GM21717 (cell line): Measurements from ENCODE around the gene HERC4.
"Not testable (repeated sequence)": the region's sequence is repeated elsewhere in the genome, so short reads cannot be mapped to it uniquely, and the experiment has no call there.

Experiments
- ATAC-seq: cut with Tn5 transposase; IDR thresholded peaks from one replicate; pipeline ENCODE4 v1.9.1; 2021; ENCODE audit warnings: mild to moderate bottlenecking, moderate library complexity; ENCODE audit not compliant: unreplicated experiment

Gene HERC4

DNA sequence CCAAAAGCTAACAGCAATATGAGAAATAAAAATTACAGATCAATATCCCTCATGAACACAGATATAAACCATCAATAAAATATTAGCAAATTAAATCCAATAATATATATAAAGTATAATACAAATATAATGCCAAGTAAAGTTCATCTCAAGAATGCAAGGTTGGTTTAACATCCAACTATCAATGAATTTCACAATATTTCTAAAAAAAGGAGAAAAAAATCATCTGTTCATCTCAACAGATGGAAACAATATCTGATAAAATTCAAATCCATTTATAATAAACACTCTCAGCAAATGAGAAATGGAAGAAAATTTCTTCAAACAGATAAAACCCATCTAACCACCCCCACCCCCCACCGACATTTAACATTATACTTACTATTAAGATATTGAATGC lies 103.8 kb downstream of the HERC4 start:
- no peak for ATAC-seq

DNA sequence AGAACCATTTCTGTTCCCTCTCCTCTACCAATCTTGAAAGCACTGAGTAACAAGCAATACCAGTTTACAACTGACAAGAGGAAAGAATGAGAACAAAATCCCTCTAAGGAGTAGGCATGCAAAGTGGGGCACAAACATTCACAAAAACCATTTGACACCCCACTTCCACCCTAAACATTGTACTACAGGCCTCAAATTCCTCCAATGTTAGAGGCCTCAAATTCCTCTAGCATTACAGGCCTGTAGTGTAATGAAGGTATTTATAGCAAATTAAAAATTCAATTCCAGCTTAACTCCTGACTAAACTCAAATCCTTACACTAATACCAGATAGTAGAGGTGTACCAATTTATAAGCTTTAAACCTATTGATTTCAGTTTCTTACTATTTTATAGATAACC lies 105.2 kb downstream of the HERC4 start:
- ATAC-seq, result no peak

DNA sequence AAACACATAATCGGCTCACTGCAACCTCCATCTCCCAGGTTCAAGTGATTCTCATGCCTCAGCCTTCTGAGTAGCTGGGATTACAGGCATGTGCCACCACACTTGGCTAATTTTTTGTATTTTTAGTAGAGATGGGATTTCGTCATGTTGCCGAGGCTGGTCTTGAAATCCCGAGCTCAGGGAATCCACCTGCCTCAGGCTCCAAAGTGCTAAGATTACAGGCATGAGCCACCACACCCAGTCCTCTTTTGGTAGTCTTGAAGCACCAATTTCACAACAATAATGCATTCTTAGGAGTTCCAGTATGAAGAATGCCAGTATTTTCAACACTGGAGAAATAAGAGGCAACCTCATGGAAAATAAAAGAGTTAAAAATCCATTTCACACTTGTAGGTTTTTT lies 109.0 kb downstream of the HERC4 start:
- ATAC-seq, result not testable (repeated sequence)

DNA sequence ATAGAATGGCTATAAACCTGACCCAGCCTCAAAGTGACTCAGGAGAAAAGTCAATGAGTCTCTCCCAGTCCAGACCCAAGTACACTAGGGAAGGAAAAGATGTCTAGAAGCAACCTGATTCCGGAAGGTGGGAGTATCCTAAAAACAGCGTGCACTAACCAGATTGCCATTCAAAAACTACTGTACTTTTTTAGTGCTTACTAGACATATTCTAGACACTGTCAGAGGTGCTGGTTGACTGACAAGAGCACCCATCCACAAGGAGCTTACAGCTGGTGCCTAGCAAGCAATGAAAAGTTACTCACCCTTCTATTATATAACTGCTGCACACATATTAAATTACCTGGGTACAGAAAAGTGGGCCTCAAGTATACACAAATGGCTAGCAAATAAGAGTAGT lies 109.6 kb downstream of the HERC4 start:
- no peak for ATAC-seq

DNA sequence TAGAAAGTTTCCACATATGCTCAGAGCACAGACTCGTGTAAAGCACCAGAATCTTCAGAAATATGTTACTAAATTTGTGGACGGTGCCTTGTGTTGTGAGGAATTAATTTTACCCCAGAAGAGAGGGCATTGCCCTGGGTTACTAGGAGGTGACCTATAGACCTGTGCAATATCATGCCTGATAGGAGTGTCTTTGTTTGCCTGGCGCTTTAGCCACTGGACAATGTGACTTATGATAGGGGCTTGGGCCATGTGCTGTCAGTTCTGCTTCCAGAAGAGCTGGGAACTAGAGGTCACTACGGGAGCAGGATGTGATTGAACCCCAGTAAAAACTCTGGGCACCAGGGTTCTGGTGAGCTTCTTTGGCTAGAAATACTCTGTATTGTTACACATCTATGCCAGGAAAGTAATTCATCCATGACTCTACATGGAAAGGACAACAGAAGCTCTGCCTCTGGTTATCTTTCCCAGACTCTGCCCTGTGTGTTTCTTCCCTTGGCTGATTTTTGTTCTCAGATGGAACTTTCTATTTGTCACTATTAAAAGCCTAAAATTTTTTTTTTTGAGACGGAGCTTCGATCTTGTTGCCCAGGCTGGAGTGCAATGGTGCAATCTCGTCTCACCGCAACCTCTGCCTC lies 115.1 kb downstream of the HERC4 start:
- no peak for ATAC-seq

DNA sequence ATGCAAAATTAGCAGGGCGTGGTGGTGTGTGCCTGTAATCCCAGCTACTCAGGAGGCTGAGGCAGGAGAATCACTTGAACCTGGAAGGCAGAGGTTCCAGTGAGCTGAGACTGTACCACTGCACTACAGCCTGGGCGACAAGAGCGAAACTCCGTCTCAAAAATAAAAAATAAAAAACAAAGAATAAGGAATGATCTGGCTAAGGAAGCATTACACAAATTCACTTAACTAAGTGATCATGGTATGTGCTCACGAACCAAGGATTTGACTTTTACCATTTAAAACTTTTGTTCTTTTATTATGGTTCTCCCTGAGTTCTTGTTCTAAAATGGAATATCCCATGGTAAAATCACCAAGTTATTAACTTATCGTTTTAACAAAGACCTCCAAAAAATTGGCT lies 119.5 kb downstream of the HERC4 start:
- no peak for ATAC-seq

DNA sequence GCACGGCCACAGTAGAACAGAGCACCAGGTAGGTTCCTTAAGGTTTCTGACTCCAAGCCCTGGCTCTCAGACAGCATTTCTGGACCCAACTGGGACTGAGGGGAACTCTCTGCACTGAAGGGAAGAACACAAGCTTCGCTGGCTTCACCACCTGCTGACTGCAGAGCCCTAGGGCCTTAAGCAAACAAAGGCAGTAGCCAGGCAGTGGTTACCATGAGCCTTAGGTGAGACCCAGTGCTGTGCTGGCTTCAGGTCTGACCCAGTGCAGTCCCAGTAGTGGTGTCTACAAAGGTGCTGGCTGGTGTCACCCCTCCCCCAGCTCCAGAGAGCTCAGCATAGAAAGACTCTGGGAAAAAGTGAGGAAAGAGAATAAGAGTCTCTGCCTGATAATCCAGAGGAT lies 131.2 kb downstream of the HERC4 start:
- no peak for ATAC-seq

DNA sequence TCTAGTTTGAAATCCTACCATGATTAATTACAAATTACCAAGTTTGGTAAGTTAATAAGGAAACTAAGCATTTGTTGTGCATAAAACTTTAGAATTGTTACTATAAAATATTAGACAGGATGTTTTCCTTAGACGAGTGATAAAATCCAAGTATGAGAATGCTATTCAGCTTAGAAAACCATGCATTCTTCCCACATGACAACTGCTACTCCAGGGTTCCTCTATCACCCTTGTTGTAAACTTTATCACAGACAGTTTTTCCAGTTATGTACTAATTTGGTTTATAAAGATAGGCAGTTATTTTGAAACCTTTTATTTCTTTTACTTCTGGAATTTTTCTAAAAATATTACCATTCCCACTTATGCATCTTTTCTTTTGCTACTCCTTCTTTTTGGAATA lies 138.7 kb downstream of the HERC4 start:
- no peak for ATAC-seq

DNA sequence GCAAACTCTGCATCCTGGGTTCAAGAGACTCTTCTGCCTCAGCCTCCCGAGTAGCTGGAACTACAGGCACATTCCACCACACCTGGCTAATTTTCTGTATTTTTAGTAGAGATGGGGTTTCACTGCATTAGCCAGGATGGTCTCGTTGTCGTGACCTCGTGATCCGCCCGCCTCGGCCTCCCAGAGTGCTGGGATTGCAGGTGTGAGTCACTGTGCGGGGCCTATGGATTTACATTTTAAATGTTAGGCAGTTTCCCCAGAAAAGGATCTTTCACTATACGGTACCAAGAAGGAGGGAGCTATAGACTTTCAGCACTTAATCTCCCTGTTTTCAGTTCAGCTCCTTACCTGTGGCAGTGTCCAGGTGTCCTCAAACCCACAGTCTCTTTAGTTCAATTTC lies 139.9 kb downstream of the HERC4 start:
- no peak for ATAC-seq

DNA sequence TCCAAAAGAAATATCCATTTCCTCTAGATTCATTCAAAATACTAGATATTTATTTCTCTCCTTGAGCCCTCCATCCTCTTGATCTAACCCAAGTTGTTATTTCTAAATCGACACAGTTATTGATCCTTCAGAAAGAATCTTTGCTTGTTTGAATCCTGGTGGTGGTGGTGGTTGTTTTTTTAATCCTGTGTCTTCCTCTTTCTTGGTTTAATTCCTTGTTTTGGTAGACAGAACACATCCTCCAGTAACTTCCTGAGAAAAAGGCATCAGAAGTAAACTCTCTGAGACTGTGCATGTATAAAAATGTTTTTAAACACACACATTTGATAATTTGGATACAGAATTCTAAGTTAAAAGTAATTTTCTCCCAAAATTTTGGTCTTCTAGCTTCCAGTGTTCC lies 140.7 kb downstream of the HERC4 start:
- no peak for ATAC-seq

DNA sequence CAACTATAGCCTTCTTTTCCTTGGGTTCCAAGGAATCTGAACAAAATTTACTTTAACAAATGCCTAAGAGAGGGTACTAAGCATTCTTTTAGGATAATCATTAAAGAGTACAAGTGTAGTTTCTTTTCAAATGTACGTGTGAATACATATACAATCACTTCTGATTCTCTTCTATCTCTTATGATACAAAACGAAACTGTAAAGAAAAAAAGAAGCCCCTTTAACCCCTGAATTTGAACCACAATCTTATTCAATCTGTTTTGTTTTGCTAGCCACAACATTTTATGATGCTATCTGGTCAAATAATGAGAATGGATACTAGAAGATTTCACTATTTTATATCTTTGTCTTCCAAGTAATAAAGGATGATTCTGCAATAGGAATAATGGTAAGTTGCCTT lies 141.9 kb downstream of the HERC4 start:
- no peak for ATAC-seq

DNA sequence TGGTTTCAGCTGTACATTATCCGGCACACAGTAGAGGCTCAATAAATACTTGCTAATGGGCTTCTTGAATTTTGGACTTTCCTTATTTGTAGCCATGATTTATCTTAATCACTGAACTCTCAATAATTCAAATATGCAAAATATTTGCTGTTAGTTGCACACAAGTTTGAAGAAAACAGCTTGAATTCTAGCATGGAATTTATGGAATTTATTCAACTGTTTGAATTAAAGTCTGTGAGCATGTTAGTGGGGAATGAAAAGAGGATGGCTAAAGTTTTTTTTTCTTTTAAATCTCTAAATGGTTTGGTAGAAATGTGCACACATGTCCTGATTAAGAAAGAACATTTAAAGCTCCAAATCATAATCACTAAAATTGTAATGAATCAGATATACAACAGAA lies 148.1 kb downstream of the HERC4 start:
- no peak for ATAC-seq

DNA sequence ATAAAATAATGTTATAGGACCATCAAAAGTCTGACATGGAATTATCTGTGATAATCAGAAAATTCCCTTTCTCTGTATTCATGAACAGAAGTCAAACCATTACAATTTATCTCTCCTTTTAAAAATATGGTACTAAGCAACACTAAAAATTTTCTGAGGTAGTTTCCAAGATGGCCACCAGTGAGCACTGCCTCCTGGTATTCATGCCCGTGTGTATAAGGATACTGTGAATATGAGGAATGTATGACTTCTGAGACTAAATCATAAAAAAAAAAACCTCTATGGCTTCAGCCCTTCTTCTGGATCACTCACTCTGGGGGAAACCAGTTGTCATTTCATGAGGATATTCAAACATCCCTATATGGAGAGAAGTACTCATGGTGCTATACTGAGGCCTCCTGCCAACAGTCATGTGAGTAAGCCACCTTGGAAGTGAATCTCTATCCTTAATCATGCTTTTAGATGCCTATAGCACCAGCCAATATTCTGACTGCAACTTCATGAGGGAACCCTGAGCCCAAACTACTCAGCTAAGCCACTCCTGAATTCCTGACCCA lies 149.6 kb downstream of the HERC4 start:
- ATAC-seq, result no peak

DNA sequence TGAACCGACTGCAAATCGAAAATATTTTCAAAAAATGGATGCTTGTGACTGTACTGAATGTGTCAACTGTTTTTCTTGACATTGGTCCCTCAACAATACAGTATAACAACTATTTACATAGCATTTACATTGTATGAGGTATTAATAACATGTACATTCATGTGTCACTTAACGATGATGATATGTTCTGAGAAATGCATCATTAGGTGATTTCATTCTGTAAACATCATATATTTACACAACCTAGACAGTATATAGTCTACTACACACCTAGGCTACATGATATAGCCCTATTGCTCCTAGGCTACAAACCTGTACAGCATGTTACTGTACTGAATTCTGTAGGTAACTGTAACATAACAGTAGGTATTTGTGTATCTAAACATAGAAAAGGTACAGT lies 150.9 kb downstream of the HERC4 start:
- ATAC-seq, result no peak

DNA sequence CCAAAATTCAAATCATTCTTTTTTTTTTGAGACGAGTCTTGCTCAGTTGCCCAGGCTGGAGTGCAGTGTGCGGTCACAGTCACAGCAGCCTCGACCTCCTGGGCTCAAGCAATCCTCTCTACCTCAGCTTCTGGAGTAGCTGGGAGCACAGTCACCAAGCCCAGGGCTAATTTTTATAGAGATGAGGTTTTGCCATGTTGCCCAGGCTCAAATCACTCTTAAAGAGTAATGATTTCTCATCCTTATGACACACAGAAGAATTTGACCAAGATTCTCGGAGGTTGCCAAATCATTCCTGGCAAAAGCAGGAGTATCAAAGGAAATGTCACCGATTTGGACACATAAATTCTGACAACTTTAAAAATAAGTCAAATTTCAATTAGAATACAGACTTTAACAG lies 151.5 kb downstream of the HERC4 start:
- ATAC-seq, result no peak

DNA sequence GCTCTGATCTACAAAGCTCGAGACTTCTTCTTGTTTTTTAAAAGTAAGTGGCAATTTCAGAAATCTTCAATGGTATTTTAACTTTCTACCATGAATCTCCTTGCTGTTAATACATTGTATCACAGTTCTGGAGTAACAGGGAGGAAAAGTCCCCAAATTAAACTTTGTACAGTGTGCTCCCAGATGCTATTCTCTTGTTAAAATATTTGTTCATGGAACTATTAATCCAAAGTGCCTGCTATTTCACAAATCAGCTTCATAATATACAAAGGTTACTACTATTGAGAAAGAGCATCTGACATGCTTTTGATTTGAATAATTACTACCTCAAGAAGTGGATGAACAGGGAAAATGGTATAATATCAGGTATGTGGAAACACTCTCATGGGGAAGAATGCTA lies 154.0 kb downstream of the HERC4 start:
- ATAC-seq, result no peak

DNA sequence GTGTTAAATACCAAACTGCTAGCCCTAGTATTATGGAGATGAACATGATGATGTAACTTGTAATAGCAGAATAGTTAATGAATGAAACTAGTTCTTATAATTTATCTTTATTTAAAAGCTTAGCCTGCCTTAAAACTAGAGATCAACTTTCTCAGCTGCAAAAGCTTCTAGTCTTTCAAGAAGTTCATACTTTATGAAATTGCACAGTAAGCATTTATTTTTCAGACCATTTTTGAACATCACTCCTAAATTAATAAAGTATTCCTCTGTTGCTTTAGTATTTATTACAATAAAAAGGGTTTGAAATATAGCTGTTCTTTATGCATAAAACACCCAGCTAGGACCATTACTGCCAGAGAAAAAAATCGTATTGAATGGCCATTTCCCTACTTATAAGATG lies 157.4 kb downstream of the HERC4 start:
- ATAC-seq, result no peak

DNA sequence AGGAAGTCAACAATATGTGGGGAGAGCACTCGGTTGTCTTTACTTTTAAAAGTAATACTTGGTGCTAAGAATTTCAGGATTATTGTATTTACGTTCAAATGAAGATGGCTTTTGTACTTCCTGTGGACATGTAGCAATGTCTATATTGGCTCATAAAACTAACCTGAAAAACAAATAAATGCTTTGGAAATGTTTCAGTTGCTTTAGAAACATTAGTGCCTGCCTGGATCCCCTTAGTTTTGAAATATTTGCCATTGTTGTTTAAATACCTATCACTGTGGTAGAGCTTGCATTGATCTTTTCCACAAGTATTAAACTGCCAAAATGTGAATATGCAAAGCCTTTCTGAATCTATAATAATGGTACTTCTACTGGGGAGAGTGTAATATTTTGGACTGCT lies 157.9 kb downstream of the HERC4 start:
- no peak for ATAC-seq

DNA sequence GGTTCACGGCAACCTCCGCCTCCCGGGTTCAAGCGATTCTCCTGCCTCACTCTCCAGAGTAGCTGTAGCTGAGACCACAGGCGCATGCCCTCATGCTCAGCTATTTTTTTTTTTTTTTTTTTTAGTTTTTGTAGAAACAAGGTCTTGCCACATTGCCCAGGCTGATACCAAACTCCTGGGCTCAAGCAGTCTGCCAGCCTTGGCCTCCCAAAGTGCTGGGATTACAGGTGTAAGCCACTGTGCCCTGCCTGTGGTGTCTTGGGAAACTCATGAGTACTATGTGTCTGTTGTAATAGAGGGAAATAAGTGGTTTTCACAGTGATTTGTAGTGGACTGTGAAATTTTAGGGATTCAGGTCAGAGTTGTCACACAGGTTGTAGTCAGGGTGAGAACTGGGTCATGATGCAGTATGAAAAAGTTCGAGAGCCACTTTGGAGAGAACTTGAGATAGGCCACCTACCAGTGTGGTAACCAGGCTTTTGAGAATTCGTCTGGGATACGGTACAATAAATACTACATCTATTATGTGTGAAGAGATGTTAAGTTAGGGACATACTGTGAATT lies 160.2 kb downstream of the HERC4 start:
- ATAC-seq, result no peak

DNA sequence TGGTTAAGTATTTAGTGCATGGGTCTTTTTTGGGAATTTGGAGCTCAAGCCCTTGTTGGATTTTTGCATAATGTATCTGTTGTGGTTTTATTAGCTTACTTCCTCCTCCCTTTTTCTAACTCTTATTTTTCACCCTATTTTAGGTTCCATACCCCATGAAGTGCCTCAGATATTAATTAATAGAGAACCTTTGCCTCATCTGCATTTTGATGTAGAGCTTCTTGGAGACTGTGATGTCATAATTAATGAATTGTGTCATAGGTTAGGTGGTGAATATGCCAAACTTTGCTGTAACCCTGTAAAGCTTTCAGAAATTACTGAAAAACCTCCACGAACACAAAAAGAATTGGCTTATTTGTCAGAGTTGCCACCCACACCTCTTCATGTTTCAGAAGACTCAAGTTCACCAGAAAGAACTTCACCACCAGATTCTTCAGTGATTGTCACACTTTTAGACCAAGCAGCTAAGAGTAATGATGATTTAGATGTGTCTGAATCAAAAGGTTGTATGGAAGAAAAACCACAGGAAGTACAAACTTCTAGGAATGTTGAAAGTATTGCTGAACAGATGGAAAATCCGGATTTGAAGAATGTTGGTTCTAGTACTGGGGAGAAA lies 162.6 kb downstream of the HERC4 start:
- ATAC-seq, result no peak

DNA sequence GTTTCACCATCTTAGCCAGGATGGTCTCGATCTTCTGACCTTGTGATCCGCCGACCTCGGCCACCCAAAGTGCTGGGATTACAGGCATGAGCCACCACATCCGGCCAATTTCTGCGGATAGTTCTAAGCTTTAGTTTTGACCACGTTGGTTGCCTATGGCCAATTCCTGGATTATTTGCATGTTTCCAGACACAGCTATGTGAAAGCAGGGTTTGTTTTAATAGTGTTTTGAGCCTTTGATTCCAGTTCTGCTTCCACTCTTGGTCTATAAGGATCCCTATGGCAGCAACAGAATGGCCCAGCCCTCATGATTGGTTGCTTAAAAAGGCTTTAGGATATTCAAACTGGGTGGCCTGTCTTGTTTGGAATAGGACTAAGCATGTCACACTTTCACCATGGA lies 171.5 kb downstream of the HERC4 start:
- ATAC-seq, result no peak

DNA sequence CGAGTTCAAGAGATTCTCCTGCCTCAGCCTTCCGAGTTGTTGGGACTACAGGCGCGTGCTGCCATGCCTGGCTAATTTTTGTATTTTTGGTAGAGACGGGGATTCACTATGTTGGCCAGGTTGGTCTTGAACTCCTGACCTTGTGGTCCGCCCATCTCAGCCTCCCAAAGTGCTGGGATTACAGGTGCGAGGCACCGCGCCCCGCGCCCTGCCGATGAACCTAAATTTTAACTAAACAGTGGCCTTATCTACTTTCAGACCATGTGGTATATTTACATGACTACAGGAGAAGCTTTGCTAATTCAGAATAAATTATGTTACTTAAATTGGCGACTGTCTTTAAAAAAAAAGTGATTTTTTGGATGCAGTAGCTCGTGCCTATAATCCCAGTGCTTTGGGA lies 181.4 kb downstream of the HERC4 start:
- no peak for ATAC-seq
